ENCODE results near the gene TRIM45.

GRCh38 chr1:117110774-117111173, 10.8 kb downstream of the TRIM45 start:
- TF ChIP-seq, protein P1, sequence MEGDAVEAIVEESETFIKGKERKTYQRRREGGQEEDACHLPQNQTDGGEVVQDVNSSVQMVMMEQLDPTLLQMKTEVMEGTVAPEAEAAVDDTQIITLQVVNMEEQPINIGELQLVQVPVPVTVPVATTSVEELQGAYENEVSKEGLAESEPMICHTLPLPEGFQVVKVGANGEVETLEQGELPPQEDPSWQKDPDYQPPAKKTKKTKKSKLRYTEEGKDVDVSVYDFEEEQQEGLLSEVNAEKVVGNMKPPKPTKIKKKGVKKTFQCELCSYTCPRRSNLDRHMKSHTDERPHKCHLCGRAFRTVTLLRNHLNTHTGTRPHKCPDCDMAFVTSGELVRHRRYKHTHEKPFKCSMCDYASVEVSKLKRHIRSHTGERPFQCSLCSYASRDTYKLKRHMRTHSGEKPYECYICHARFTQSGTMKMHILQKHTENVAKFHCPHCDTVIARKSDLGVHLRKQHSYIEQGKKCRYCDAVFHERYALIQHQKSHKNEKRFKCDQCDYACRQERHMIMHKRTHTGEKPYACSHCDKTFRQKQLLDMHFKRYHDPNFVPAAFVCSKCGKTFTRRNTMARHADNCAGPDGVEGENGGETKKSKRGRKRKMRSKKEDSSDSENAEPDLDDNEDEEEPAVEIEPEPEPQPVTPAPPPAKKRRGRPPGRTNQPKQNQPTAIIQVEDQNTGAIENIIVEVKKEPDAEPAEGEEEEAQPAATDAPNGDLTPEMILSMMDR (IDR thresholded peaks at IDR 0.05) = no peak
- no peak for TF ChIP-seq POLR2A (IDR thresholded peaks at IDR 0.05)
- no peak for TF ChIP-seq POLR2AphosphoS5 (IDR thresholded peaks at IDR 0.05; ENCODE audit: insufficient read depth in 1 of 2, low read depth in 1 of 2)
